AG04449 (cell line): ENCODE results near the gene AMFR.

ENCODE experiments used
- CTCF ChIA-PET: fragments of 350-600 bp; formaldehyde crosslinking; extraction: SDS; loops from one replicate; lab custom pipeline; 2021; ENCODE audit warnings: antibody characterized with exemption; lab: Yijun Ruan, JAX
- POLR2A ChIA-PET: fragments of 400-600, 350-600 bp; formaldehyde crosslinking; extraction: SDS; loops from one replicate; lab custom pipeline; 2020; ENCODE audit warnings: antibody characterized with exemption, inconsistent platforms; lab: Yijun Ruan, JAX
- DNase-seq: peaks from one replicate; pipeline ENCODE4 v3.0.0-alpha.2; 2010; ENCODE audit warnings: low read depth, low spot score
- H3K4me3 ChIP-seq: 2 replicates; pipeline ENCODE4 v1.5.1; 2011; ENCODE audit warnings: low read depth, mild to moderate bottlenecking, control low read depth, low read length
- TF ChIP-seq, protein P1 (sequence below): IDR thresholded peaks from one replicate; pipeline ENCODE4 v1.5.1; 2011; ENCODE audit warnings: mild to moderate bottlenecking, moderate library complexity, low read length, control low read depth, inconsistent platforms; ENCODE audit not compliant: insufficient read depth; ENCODE audit errors: missing control alignments

The AMFR gene

DNA sequence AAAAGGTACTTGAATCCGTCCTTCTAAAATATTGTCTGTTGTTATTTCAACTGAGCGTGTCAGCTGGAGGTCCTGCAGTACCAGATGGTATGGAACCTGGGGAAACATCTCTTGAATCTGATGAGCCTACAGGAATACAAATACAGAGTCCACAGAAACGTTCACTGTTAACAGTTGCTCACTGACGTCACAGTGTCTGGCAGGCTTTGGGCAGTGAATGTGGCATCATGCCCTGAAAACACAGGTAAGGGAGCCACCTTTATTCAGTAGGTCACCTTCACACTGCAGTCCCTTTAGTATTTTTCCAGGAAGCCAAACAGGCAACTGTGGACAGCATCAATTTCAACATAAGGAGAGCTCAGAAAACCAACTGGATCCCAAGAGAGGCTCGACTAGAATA, 56.1 kb downstream of the AMFR start:
- ChIA-PET POLR2A (no interaction called here), CTCF (interaction anchor here (1.1 to 7.1 kb wide), 2 partner anchors 12 to 14 kb away, joined by 3 to 49 read pairs; no protein-coding TSS in a partner anchor)
- TF ChIP-seq, protein P1, sequence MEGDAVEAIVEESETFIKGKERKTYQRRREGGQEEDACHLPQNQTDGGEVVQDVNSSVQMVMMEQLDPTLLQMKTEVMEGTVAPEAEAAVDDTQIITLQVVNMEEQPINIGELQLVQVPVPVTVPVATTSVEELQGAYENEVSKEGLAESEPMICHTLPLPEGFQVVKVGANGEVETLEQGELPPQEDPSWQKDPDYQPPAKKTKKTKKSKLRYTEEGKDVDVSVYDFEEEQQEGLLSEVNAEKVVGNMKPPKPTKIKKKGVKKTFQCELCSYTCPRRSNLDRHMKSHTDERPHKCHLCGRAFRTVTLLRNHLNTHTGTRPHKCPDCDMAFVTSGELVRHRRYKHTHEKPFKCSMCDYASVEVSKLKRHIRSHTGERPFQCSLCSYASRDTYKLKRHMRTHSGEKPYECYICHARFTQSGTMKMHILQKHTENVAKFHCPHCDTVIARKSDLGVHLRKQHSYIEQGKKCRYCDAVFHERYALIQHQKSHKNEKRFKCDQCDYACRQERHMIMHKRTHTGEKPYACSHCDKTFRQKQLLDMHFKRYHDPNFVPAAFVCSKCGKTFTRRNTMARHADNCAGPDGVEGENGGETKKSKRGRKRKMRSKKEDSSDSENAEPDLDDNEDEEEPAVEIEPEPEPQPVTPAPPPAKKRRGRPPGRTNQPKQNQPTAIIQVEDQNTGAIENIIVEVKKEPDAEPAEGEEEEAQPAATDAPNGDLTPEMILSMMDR = no peak
- DNase-seq = no peak
- no peak overlapping the region for H3K4me3 ChIP-seq

- no peak overlapping the region for H3K4me3 ChIP-seq
- no peak for DNase-seq
- ChIA-PET POLR2A (no interaction called here), CTCF (interaction anchor here (1.0 to 7.1 kb wide), 3 partner anchors 11 to 50 kb away, joined by 3 to 49 read pairs (median 3); no protein-coding TSS in a partner anchor)
- TF ChIP-seq, protein P1 = no peak
Observed at GRCh38 chr16:56368545-56368944, 56.8 kb downstream of the AMFR start.

GRCh38 chr16:56367764-56368163, 57.6 kb downstream of the AMFR start:
- TF ChIP-seq, protein P1 = no peak
- DNase-seq = no peak
- ChIA-PET CTCF (interaction anchor here (1.0 to 7.1 kb wide), 2 partner anchors 12 to 49 kb away, joined by 3 to 49 read pairs; no protein-coding TSS in a partner anchor), POLR2A (no interaction called here)
- no peak overlapping the region for H3K4me3 ChIP-seq

GRCh38 chr16:56366945-56367344, 58.4 kb downstream of the AMFR start:
- TF ChIP-seq, protein P1 = no peak
- no peak for DNase-seq
- POLR2A ChIA-PET = no interaction called here
- H3K4me3 ChIP-seq = no peak overlapping the region
- CTCF ChIA-PET = interaction anchor here (7.1 kb wide), 1 partner anchor 11 kb away, joined by 49 read pairs; no protein-coding TSS in a partner anchor

DNA sequence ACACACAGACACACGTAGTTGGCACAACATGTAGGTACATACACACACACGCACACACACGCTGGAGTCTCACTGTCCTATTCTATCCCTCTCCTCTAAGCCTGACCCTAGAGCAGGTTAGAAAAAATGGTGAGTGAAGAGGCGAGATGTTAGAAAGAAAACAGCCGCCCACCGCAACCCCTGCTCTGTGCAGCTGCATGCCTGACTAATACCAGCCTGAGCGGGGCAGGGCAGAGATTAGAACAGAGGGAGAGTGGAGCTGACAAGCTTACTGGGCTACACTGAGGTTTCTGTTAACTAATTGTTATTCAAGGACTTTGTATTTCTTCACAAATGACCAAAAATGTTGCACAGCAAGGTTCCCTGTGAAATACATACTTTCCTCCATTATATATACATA, 59.8 kb downstream of the AMFR start:
- POLR2A ChIA-PET = no interaction called here

GRCh38 chr16:56364865-56365264, 60.5 kb downstream of the AMFR start:
- H3K4me3 ChIP-seq = no peak overlapping the region
- ChIA-PET CTCF (interaction anchor here (7.1 kb wide), 1 partner anchor 9 kb away, joined by 49 read pairs; no protein-coding TSS in a partner anchor), POLR2A (no interaction called here)
- no peak for DNase-seq
- TF ChIP-seq, protein P1 = no peak

More for the DNA sequence above, 59.8 kb downstream of the AMFR start:
- DNase-seq = no peak
- TF ChIP-seq, protein P1 = no peak
- no peak overlapping the region for H3K4me3 ChIP-seq
- CTCF ChIA-PET = interaction anchor here (1.0 to 7.1 kb wide), 2 partner anchors 10 to 20 kb away, joined by 5 to 49 read pairs; no protein-coding TSS in a partner anchor
